Colonic mucosa (tissue), 4 donors: ENCODE data around the gene ECT2L. TPM values are rescaled to one million over a fixed set of nuclear protein-coding genes. Genes with fewer than 3 reads are reported as not detected.
"Not testable (repeated sequence)": the region's sequence is repeated elsewhere in the genome, so short reads cannot be mapped to it uniquely, and the experiment has no call there.

ENCODE experiments used
- DNase-seq: peaks from one replicate; pipeline ENCODE4 v3.0.0-alpha.2; 2020
- H3K27ac ChIP-seq: fragments of 200-600 bp; one replicate; pipeline ENCODE4 v1.8.0; 2021
- H3K27me3 ChIP-seq: fragments of 200-600 bp; one replicate; pipeline ENCODE4 v1.8.0; 2021
- H3K36me3 ChIP-seq: fragments of 200-600 bp; one replicate; pipeline ENCODE4 v1.8.0; 2021
- H3K4me1 ChIP-seq: fragments of 200-600 bp; one replicate; pipeline ENCODE4 v1.8.0; 2021; ENCODE audit warnings: mild to moderate bottlenecking
- H3K4me3 ChIP-seq: fragments of 200-600 bp; one replicate; pipeline ENCODE4 v1.8.0; 2021
- H3K9ac ChIP-seq, 2 donors: one replicate each; pipeline ENCODE4 v1.7.0; 2013; ENCODE audit warnings: control low read depth in 2 of 2, low read depth in 2 of 2, low read length in 2 of 2
- H3K9me3 ChIP-seq: fragments of 200-600 bp; one replicate; pipeline ENCODE4 v1.8.0; 2021
- intact Hi-C: fragments of 100-400 bp; cut with DNase I; formaldehyde crosslinking; loops from one replicate; pipeline ENCODE4 v1.14.1; 2022
- total RNA-seq, 2 donors: library from RNA; stranded (reverse); fragmentation: NEBNext Ultra II Directional in 1 of 2; extraction: Animal tissue kit (Norgen Biotek cat#: 25700) in 1 of 2; gene quantifications; one replicate each; pipeline ENCODE4 v1.2.1, GENCODE V29; 2021
- TF ChIP-seq, protein P1 (sequence below): fragments of 200-600 bp; IDR thresholded peaks from one replicate; pipeline ENCODE4 v1.8.0; 2022; ENCODE audit warnings: antibody characterized with exemption, mild to moderate bottlenecking
- donor health status: healthy.
- donor health status: DM: no; HTN: no; CAD: no.
- donor health status: DM: no; HTN: no; CAD: no.

Gene ECT2L
- total RNA-seq, 2 donors from 2014 or later = not detected

DNA sequence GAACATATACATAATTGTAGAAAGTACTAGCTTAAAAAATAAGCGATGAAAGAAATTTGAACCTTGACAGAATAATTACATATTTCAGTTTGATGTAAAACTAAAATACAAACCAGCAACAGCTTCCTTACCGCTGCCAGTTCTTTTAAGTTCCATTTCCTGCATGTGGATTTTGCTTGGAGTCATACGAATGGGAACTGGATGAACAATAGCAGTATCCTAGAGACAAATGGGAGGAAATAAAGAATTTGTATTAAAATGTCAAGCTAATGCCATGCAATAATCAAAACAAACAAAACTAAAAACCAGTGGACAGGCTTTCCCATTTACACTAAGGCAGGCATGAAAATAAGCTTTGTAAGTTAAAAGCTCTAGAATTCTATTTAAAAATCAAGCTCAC, 125.0 kb downstream of the ECT2L start:
- Histone ChIP-seq H3K9me3 (no peaks in the 10 kb centered on the region), H3K36me3 (no peaks in the 10 kb centered on the region), H3K9ac (no peak overlapping the region), H3K27ac (no peak overlapping the region), H3K4me3 (no peak overlapping the region), H3K27me3 (no peaks in the 10 kb centered on the region), H3K4me1 (no peaks in the 10 kb centered on the region)
- no peak for DNase-seq
- TF ChIP-seq, protein P1, sequence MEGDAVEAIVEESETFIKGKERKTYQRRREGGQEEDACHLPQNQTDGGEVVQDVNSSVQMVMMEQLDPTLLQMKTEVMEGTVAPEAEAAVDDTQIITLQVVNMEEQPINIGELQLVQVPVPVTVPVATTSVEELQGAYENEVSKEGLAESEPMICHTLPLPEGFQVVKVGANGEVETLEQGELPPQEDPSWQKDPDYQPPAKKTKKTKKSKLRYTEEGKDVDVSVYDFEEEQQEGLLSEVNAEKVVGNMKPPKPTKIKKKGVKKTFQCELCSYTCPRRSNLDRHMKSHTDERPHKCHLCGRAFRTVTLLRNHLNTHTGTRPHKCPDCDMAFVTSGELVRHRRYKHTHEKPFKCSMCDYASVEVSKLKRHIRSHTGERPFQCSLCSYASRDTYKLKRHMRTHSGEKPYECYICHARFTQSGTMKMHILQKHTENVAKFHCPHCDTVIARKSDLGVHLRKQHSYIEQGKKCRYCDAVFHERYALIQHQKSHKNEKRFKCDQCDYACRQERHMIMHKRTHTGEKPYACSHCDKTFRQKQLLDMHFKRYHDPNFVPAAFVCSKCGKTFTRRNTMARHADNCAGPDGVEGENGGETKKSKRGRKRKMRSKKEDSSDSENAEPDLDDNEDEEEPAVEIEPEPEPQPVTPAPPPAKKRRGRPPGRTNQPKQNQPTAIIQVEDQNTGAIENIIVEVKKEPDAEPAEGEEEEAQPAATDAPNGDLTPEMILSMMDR = no peak
- intact Hi-C loops = no loop called here

DNA sequence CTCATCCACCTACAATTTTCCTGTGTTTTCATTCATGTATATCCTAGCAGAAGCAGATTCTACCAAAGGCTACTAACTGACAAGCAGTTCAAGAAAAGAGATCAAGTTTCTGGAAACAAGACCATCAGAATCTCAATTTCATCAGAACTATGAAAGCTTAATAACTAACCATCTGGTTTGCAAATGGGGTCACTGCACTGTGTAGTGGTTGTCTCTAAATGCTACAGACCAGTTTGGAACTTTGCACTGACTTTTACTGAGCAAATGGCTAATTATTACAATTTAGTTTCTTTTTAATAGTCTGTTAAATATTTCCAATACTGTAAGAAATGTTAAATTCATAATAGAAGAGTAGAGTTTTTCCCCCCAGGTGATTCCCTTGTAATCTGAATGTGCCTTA, 127.7 kb downstream of the ECT2L start:
- Histone ChIP-seq H3K4me1 (no peaks in the 10 kb centered on the region), H3K4me3 (no peak overlapping the region), H3K27me3 (no peaks in the 10 kb centered on the region), H3K27ac (no peak overlapping the region), H3K9ac (no peak overlapping the region), H3K9me3 (no peaks in the 10 kb centered on the region), H3K36me3 (no peaks in the 10 kb centered on the region)
- TF ChIP-seq, protein P1 = no peak
- intact Hi-C loops = no loop called here
- DNase-seq = no peak

DNA sequence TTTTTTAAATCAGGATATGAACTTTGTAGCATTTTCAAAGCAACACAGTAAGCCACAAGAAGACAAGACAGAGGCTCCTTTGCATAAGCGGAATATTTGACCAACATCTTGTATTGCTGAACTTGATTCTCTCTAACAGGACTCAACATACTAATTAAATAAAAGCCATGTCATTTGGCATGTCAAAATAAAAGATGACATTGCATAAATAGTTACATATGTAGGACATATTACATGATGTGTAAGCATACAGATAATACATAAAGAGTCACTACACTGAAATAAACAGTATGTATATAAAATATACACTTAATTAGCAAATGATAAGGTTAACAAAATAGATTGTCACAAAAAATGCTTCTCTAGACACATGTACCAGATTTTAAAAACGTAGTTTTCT, 129.9 kb downstream of the ECT2L start:
- TF ChIP-seq, protein P1 = no peak
- DNase-seq = no peak
- H3K4me1 ChIP-seq = no peaks in the 10 kb centered on the region
- intact Hi-C loops = no loop called here
- no peak overlapping the region for H3K4me3 ChIP-seq
- H3K27me3 ChIP-seq = no peaks in the 10 kb centered on the region
- no peaks in the 10 kb centered on the region for H3K36me3 ChIP-seq
- no peak overlapping the region for H3K27ac ChIP-seq
- no peak overlapping the region for H3K9ac ChIP-seq
- H3K9me3 ChIP-seq = no peaks in the 10 kb centered on the region

DNA sequence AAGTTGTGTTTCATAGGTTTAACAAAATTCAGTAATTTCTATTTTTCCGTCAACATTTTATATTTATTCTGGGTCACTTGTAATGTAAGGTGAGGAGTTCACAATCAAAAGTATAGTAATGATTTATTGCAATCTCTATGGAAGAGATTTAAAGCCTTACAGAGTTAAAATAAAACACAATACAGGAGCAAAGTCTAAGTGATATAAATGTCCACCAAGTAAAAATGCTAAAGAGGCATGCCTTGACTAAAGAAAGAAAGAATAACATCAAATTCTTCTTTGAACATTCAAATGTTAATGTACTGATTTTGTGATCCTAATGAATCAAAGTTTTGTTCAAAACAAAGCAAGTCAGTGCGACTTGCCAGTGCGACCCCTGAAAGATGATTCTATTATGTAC, 130.7 kb downstream of the ECT2L start:
- Histone ChIP-seq H3K9me3 (no peaks in the 10 kb centered on the region), H3K36me3 (no peaks in the 10 kb centered on the region), H3K4me3 (no peak overlapping the region), H3K9ac (no peak overlapping the region), H3K27ac (no peak overlapping the region), H3K4me1 (no peaks in the 10 kb centered on the region), H3K27me3 (no peaks in the 10 kb centered on the region)
- intact Hi-C loops = no loop called here
- TF ChIP-seq, protein P1 = no peak
- no peak for DNase-seq

DNA sequence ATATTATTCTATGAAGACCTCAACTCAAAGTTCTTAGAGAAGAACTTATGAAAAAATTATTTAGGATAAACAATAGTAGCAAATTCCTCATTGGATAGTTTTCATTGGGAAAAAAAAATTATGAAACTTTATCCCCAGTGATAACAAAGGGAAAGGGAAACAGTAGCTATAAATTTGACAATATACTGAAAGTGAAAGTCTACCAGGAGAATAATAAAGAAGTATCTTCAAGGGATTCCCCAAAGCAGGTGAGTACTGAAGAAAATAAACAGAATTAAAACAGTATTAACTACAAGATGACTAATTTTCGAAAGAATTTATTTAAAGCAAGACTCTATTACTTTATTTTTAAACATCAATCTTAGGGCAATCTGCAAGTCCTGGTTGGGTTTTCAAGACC, 135.8 kb downstream of the ECT2L start:
- Histone ChIP-seq H3K9me3 (no peaks in the 10 kb centered on the region), H3K36me3 (no peaks in the 10 kb centered on the region)
- TF ChIP-seq, protein P1 = no peak

DNA sequence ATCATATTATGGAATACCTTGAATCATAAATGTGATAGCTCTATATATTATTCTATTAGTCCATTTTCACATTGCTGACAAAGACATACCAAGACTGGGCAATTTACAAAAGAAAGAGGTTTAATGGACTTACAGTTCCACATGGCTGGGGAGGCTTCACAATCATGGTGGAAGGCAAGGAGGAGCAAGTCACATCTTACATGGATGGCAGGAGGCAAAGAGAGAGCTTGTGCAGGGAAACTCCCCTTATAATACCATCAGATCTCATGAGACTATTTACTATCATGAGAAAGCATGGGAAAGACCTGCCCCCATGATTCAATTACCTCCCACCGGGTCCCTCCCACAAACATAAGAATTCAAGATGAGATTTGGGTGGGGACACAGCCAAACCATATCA, 141.0 kb downstream of the ECT2L start:
- H3K36me3 ChIP-seq, H3K27ac ChIP-seq, intact Hi-C loops, H3K4me3 ChIP-seq, H3K9me3 ChIP-seq, H3K27me3 ChIP-seq, DNase-seq, H3K9ac ChIP-seq, H3K4me1 ChIP-seq: not testable (repeated sequence)

More for the DNA sequence above, 135.8 kb downstream of the ECT2L start:
- intact Hi-C loops = no loop called here
- no peaks in the 10 kb centered on the region for H3K27me3 ChIP-seq
- H3K27ac ChIP-seq = no peak overlapping the region
- H3K9ac ChIP-seq = no peak overlapping the region
- no peak for DNase-seq
- H3K4me3 ChIP-seq = no peak overlapping the region
- no peaks in the 10 kb centered on the region for H3K4me1 ChIP-seq
